Liver (tissue), 3 donors: ENCODE data around the gene PRKAR1B.

Experiments
- CTCF ChIP-seq: fragments of 150-350 bp; IDR thresholded peaks from 2 replicates; pipeline ENCODE4 v1.5.1; 2017; ENCODE audit warnings: improper control_type of control experiment, low read depth, low read length; ENCODE audit not compliant: missing input control
- GABPA ChIP-seq, 2 donors: IDR thresholded peaks in 1 of 2; conservative IDR thresholded peaks in 1 of 2; 2 replicates each; pipeline ENCODE4 v1.6.1; 2016; ENCODE audit warnings: antibody characterized with exemption in 2 of 2, mild to moderate bottlenecking in 1 of 2, moderate library complexity in 1 of 2
- HNF4G ChIP-seq: IDR thresholded peaks from 2 replicates; pipeline ENCODE4 v1.6.1; 2016; ENCODE audit warnings: antibody characterized with exemption
- NR2F2 ChIP-seq: IDR thresholded peaks from 2 replicates; pipeline ENCODE4 v1.6.1; 2016; ENCODE audit warnings: antibody characterized with exemption
- REST ChIP-seq: IDR thresholded peaks from 2 replicates; pipeline ENCODE4 v1.6.1; 2016; ENCODE audit warnings: antibody characterized with exemption, mild to moderate bottlenecking
- YY1 ChIP-seq: IDR thresholded peaks from 2 replicates; pipeline ENCODE4 v1.6.1; 2016; ENCODE audit warnings: antibody characterized with exemption, mild to moderate bottlenecking
- donor health status: healthy.
- donor health status: healthy.

GRCh38 chr7:666454-667292 is 60.4 kb downstream of the PRKAR1B start:
- TF ChIP-seq CTCF = no peak
- TF ChIP-seq GABPA (IDR thresholded peaks at IDR 0.05 in 1 of 2, conservative IDR thresholded peaks at IDR 0.05 in 1 of 2) = no peak
- no peak for TF ChIP-seq YY1
- TF ChIP-seq HNF4G = no peak
- no peak for TF ChIP-seq NR2F2
- no peak for TF ChIP-seq REST
